Measurements from ENCODE around the gene GPX6. TPM values are rescaled to one million over a fixed set of nuclear protein-coding genes. Genes with fewer than 3 reads are reported as not detected.

The GPX6 gene
- total RNA-seq, result not detected in 2 replicates
- not detected in 2 replicates for polyA plus RNA-seq
- not detected in 2 replicates for polyA plus RNA-seq (2011; cell fraction: cytosol; rRNA removed)
- polyA plus RNA-seq (2011; cell fraction: nucleus; rRNA removed), result not detected in 2 replicates
- not detected in 2 replicates for polyA plus RNA-seq (2012)
- not detected in 2 replicates for polyA minus RNA-seq
- polyA minus RNA-seq (2011; cell fraction: cytosol; rRNA and poly(A)+ RNA removed), result not detected
- polyA minus RNA-seq (2011; cell fraction: nucleus; rRNA and poly(A)+ RNA removed), result not detected in 2 replicates
- Bru-seq, nascent RNA, result not detected
- not detected for BruChase-seq, experiment 1, labeled RNA remaining after a 6-hour chase
- not detected for BruChase-seq, experiment 2, labeled RNA remaining after a 2-hour chase
- long read RNA-seq, result 0 reads

GRCh38 chr6:28515676-28516075, at the start of gene GPX6:
Gene GPX6, minus strand, starts transcription at chr6:28515793. Its CDS starts 50 bp downstream, at chr6:28515743.
- Histone ChIP-seq H3K4me3 (replicated peaks in 1 of 3; ENCODE audit: insufficient read depth in 1 of 3, low read depth in 1 of 3, low read length in 3 of 3) (no peak within 1 kb of the TSS), H3K27ac (ENCODE audit: insufficient read depth, low read depth, low read length) (no peak within 1 kb of the TSS), H3K4me1 (ENCODE audit: control insufficient read depth, extremely low read depth, insufficient read depth, low read length) (no peaks in the 10 kb centered on the region), H2AFZ (ENCODE audit: low read depth, low read length) (no peak within 1 kb of the TSS), H3K9ac (replicated peaks; ENCODE audit: extremely low read depth, insufficient read depth, low read length) (no peak within 1 kb of the TSS), H3K36me3 (ENCODE audit: control insufficient read depth in 2 of 2, extremely low read depth in 1 of 2, insufficient read depth in 2 of 2, low read length in 2 of 2) (no peaks in the 10 kb centered on the region), H3K9me1 (replicated peaks; ENCODE audit: control insufficient read depth, extremely low read depth, insufficient read depth, low read length) (no peaks in the 10 kb centered on the region), H3K4me2 (ENCODE audit: insufficient read depth, low read length) (no peak within 1 kb of the TSS), H4K20me1 (replicated peaks; ENCODE audit: control insufficient read depth, extremely low read depth, insufficient read depth, low read length) (no peaks in the 10 kb centered on the region), H3K79me2 (ENCODE audit: control insufficient read depth, insufficient read depth, low read length) (no peaks in the 10 kb centered on the region), H3K27me3 (ENCODE audit: control insufficient read depth in 2 of 2, insufficient read depth in 2 of 2, low read length in 2 of 2) (peaks cover 0 to 2% of the 10 kb centered on the region in 2 experiments), H3K9me3 (replicated peaks; ENCODE audit: control insufficient read depth, insufficient read depth, low read length) (no peaks in the 10 kb centered on the region)
- ChIA-PET CTCF (no interaction called here), POLR2A (no interaction called here)
- DNase-seq (ENCODE audit: low read depth, low spot score) (no peak), FAIRE-seq (no peak)
- BruUV-seq (replicated peaks), result no TSS peak
- no peak for TF ChIP-seq MYC (IDR thresholded peaks at IDR 0.05; ENCODE audit: low read depth, low read length)
- no peak for TF ChIP-seq MAX (IDR thresholded peaks at IDR 0.05; ENCODE audit: insufficient read depth, insufficient read length)
- TF ChIP-seq, protein P1, sequence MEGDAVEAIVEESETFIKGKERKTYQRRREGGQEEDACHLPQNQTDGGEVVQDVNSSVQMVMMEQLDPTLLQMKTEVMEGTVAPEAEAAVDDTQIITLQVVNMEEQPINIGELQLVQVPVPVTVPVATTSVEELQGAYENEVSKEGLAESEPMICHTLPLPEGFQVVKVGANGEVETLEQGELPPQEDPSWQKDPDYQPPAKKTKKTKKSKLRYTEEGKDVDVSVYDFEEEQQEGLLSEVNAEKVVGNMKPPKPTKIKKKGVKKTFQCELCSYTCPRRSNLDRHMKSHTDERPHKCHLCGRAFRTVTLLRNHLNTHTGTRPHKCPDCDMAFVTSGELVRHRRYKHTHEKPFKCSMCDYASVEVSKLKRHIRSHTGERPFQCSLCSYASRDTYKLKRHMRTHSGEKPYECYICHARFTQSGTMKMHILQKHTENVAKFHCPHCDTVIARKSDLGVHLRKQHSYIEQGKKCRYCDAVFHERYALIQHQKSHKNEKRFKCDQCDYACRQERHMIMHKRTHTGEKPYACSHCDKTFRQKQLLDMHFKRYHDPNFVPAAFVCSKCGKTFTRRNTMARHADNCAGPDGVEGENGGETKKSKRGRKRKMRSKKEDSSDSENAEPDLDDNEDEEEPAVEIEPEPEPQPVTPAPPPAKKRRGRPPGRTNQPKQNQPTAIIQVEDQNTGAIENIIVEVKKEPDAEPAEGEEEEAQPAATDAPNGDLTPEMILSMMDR (IDR thresholded peaks at IDR 0.05; ENCODE audit: extremely low read depth in 1 of 2, insufficient read depth in 1 of 2, low read depth in 1 of 2, low read length in 2 of 2), result no peak
- intact Hi-C loops (cut with micrococcal nuclease) (no loop called here), dilution Hi-C loops (cut with MboI; ENCODE audit: extremely low pct_ligation_motif_present, low sequenced_read_pairs) (no loop called here)

Measured in endothelial cell of umbilical vein (primary cell).